Measurements from ENCODE around the gene FREY1.

Gene FREY1

GRCh38 chr11:45886816-45887520, 20.1 kb downstream of the FREY1 start:
- DNase-seq: no peak
- Histone ChIP-seq H3K4me1 (ENCODE audit: control extremely low read depth in 1 of 4, control insufficient read depth in 4 of 4, insufficient read depth in 4 of 4, low read length in 3 of 4) (peaks cover 3 to 13% (median 9%) of the 10 kb centered on the region in 4 experiments), H3K4me3 (ENCODE audit: control insufficient read depth in 1 of 7, extremely low read depth in 1 of 7, insufficient read depth in 4 of 7, low read depth in 2 of 7, low read length in 6 of 7) (no peak overlapping the region), H3K36me3 (ENCODE audit: control insufficient read depth in 4 of 4, insufficient read depth in 4 of 4, low read length in 3 of 4) (peaks cover 0 to 8% (median 2%) of the 10 kb centered on the region in 4 experiments), H3K27ac (ENCODE audit: insufficient read depth in 1 of 2, low read depth in 1 of 2, low read length in 2 of 2, poor library complexity in 1 of 2, severe bottlenecking in 2 of 2) (no peak overlapping the region), H3K27me3 (replicated peaks in 2 of 5; ENCODE audit: control insufficient read depth in 4 of 5, insufficient read depth in 5 of 5, low read length in 4 of 5) (peaks cover 0 to 43% (median 8%) of the 10 kb centered on the region in 5 experiments), H3K9me3 (ENCODE audit: control extremely low read depth in 1 of 5, control insufficient read depth in 4 of 5, insufficient read depth in 2 of 5, low read depth in 1 of 5, low read length in 4 of 5) (no peaks in the 10 kb centered on the region)
- POLR2A ChIA-PET: no interaction called here
- WGBS (ENCODE audit: insufficient coverage): 93% methylated on average over 3 of the region's 4 CpGs
- CTCF ChIA-PET: interaction anchor here (1.4 kb wide), 1 partner anchor 124 kb away, joined by 3 read pairs; no protein-coding TSS in a partner anchor

- Histone ChIP-seq H3K27ac (ENCODE audit: insufficient read depth in 1 of 2, low read depth in 1 of 2, low read length in 2 of 2, poor library complexity in 1 of 2, severe bottlenecking in 2 of 2) (no peak overlapping the region), H3K4me3 (ENCODE audit: control insufficient read depth in 1 of 7, extremely low read depth in 1 of 7, insufficient read depth in 4 of 7, low read depth in 2 of 7, low read length in 6 of 7) (peak overlapping the region; percentile 46 to 71 (median 56)), H3K27me3 (replicated peaks in 2 of 5; ENCODE audit: control insufficient read depth in 4 of 5, insufficient read depth in 5 of 5, low read length in 4 of 5) (peaks cover 0 to 43% (median 8%) of the 10 kb centered on the region in 5 experiments), H3K36me3 (ENCODE audit: control insufficient read depth in 4 of 4, insufficient read depth in 4 of 4, low read length in 3 of 4) (peaks cover 5 to 16% (median 8%) of the 10 kb centered on the region in 4 experiments), H3K4me1 (ENCODE audit: control extremely low read depth in 1 of 4, control insufficient read depth in 4 of 4, insufficient read depth in 4 of 4, low read length in 3 of 4) (peaks cover 3 to 13% (median 9%) of the 10 kb centered on the region in 4 experiments), H3K9me3 (ENCODE audit: control extremely low read depth in 1 of 5, control insufficient read depth in 4 of 5, insufficient read depth in 2 of 5, low read depth in 1 of 5, low read length in 4 of 5) (no peaks in the 10 kb centered on the region)
- 9% methylated on average over 29 of the region's 43 CpGs for WGBS (ENCODE audit: insufficient coverage)
- POLR2A ChIA-PET: no interaction called here
- no peak for DNase-seq
- CTCF ChIA-PET: interaction anchor here (1.4 kb wide), 1 partner anchor 125 kb away, joined by 3 read pairs; no protein-coding TSS in a partner anchor
Observed at GRCh38 chr11:45885921-45886721, 20.9 kb downstream of the FREY1 start.

- ChIA-PET CTCF (interaction anchor here (1.2 kb wide), 1 partner anchor 10 kb away, joined by 3 read pairs; no protein-coding TSS in a partner anchor), POLR2A (no interaction called here)
- WGBS (ENCODE audit: insufficient coverage): 1% methylated on average over 65 of the region's 73 CpGs
- Histone ChIP-seq H3K4me1 (ENCODE audit: control extremely low read depth in 1 of 4, control insufficient read depth in 4 of 4, insufficient read depth in 4 of 4, low read length in 3 of 4) (peaks cover 3 to 13% (median 9%) of the 10 kb centered on the region in 4 experiments), H3K27me3 (replicated peaks in 2 of 5; ENCODE audit: control insufficient read depth in 4 of 5, insufficient read depth in 5 of 5, low read length in 4 of 5) (peaks cover 0 to 40% (median 8%) of the 10 kb centered on the region in 5 experiments), H3K36me3 (ENCODE audit: control insufficient read depth in 4 of 4, insufficient read depth in 4 of 4, low read length in 3 of 4) (peaks cover 5 to 24% (median 13%) of the 10 kb centered on the region in 4 experiments), H3K27ac (ENCODE audit: insufficient read depth in 1 of 2, low read depth in 1 of 2, low read length in 2 of 2, poor library complexity in 1 of 2, severe bottlenecking in 2 of 2) (no peak within 1 kb of the TSS), H3K9me3 (ENCODE audit: control extremely low read depth in 1 of 5, control insufficient read depth in 4 of 5, insufficient read depth in 2 of 5, low read depth in 1 of 5, low read length in 4 of 5) (no peaks in the 10 kb centered on the region), H3K4me3 (ENCODE audit: control insufficient read depth in 1 of 7, extremely low read depth in 1 of 7, insufficient read depth in 4 of 7, low read depth in 2 of 7, low read length in 6 of 7) (peak within 1 kb of the TSS; percentile 46 to 71 (median 56))
- DNase-seq: peak; percentile 22 to 59 (median 51)
Observed at GRCh38 chr11:45885274-45885920, 21.7 kb downstream of the FREY1 start, which contains the start of gene MAPK8IP1. TSS of gene MAPK8IP1 (plus strand) at chr11:45885651. CDS start at chr11:45885821, 170 bp downstream.

- H3K36me3 ChIP-seq (ENCODE audit: control insufficient read depth in 4 of 4, insufficient read depth in 4 of 4, low read length in 3 of 4): peaks cover 5 to 29% (median 15%) of the 10 kb centered on the region in 4 experiments
- no peaks in the 10 kb centered on the region for H3K9me3 ChIP-seq (ENCODE audit: control extremely low read depth in 1 of 5, control insufficient read depth in 4 of 5, insufficient read depth in 2 of 5, low read depth in 1 of 5, low read length in 4 of 5)
- no peak for DNase-seq
- CTCF ChIA-PET: interaction anchor here (1.2 to 2.5 kb wide), 3 partner anchors 9 to 81 kb away, joined by 3 to 11 read pairs (median 3); no protein-coding TSS in a partner anchor
- POLR2A ChIA-PET: no interaction called here
- H3K27me3 ChIP-seq (replicated peaks in 2 of 5; ENCODE audit: control insufficient read depth in 4 of 5, insufficient read depth in 5 of 5, low read length in 4 of 5): peaks cover 0 to 35% (median 8%) of the 10 kb centered on the region in 5 experiments
- peaks cover 3 to 13% (median 9%) of the 10 kb centered on the region in 4 experiments for H3K4me1 ChIP-seq (ENCODE audit: control extremely low read depth in 1 of 4, control insufficient read depth in 4 of 4, insufficient read depth in 4 of 4, low read length in 3 of 4)
- 98% methylated on average over 6 of the region's 10 CpGs for WGBS (ENCODE audit: insufficient coverage)
- H3K27ac ChIP-seq (ENCODE audit: insufficient read depth in 1 of 2, low read depth in 1 of 2, low read length in 2 of 2, poor library complexity in 1 of 2, severe bottlenecking in 2 of 2): no peak overlapping the region
- peak overlapping the region in 3 of 7 experiments; percentile 28 to 71 (median 58) for H3K4me3 ChIP-seq (ENCODE audit: control insufficient read depth in 1 of 7, extremely low read depth in 1 of 7, insufficient read depth in 4 of 7, low read depth in 2 of 7, low read length in 6 of 7)
Observed at GRCh38 chr11:45884596-45885185, 22.4 kb downstream of the FREY1 start.

GRCh38 chr11:45881708-45882368, 25.2 kb downstream of the FREY1 start:
- Histone ChIP-seq H3K27ac (ENCODE audit: insufficient read depth in 1 of 2, low read depth in 1 of 2, low read length in 2 of 2, poor library complexity in 1 of 2, severe bottlenecking in 2 of 2) (no peak overlapping the region), H3K27me3 (replicated peaks in 2 of 5; ENCODE audit: control insufficient read depth in 4 of 5, insufficient read depth in 5 of 5, low read length in 4 of 5) (peaks cover 0 to 25% (median 4%) of the 10 kb centered on the region in 5 experiments), H3K36me3 (ENCODE audit: control insufficient read depth in 4 of 4, insufficient read depth in 4 of 4, low read length in 3 of 4) (peaks cover 11 to 47% (median 26%) of the 10 kb centered on the region in 4 experiments), H3K4me1 (ENCODE audit: control extremely low read depth in 1 of 4, control insufficient read depth in 4 of 4, insufficient read depth in 4 of 4, low read length in 3 of 4) (peaks cover 3 to 13% (median 9%) of the 10 kb centered on the region in 4 experiments), H3K4me3 (ENCODE audit: control insufficient read depth in 1 of 7, extremely low read depth in 1 of 7, insufficient read depth in 4 of 7, low read depth in 2 of 7, low read length in 6 of 7) (no peak overlapping the region), H3K9me3 (ENCODE audit: control extremely low read depth in 1 of 5, control insufficient read depth in 4 of 5, insufficient read depth in 2 of 5, low read depth in 1 of 5, low read length in 4 of 5) (no peaks in the 10 kb centered on the region)
- 92% methylated on average over 4 of the region's 6 CpGs for WGBS (ENCODE audit: insufficient coverage)
- no peak for DNase-seq
- CTCF ChIA-PET: interaction anchor here (0.6 to 2.0 kb wide), 4 partner anchors 10 to 83 kb away, joined by 3 to 11 read pairs (median 4); partner anchors contain the start of gene CRY2
- POLR2A ChIA-PET: no interaction called here

Data from common myeloid progenitor, CD34-positive (primary cell).